Neutrophil (primary cell): Measurements from ENCODE around the gene KPNA4.

Experiments
- H3K27ac ChIP-seq: fragments of 200-600 bp; sonication (generic); 2 replicates; pipeline ENCODE4 v1.5.1; 2016; ENCODE audit warnings: mild to moderate bottlenecking, moderate library complexity
- H3K27me3 ChIP-seq: fragments of 200-600 bp; sonication (generic); 2 replicates; pipeline ENCODE4 v1.6.0; 2016; ENCODE audit warnings: mild to moderate bottlenecking
- H3K36me3 ChIP-seq: fragments of 200-600 bp; sonication (generic); 2 replicates; pipeline ENCODE4 v1.5.1; 2017
- H3K4me1 ChIP-seq, 2 experiments: fragments of 200-600 bp in 1 of 2; sonication (generic) in 1 of 2; 1 replicate in 1 of 2; 2 replicates in 1 of 2; pipeline versions ENCODE4 v1.5.1 to v1.6.1; 2013 to 2016; ENCODE audit warnings: low read depth in 1 of 2, low read length in 1 of 2, mild to moderate bottlenecking in 1 of 2, moderate library complexity in 1 of 2; ENCODE audit not compliant: control insufficient read depth in 1 of 2, insufficient read depth in 1 of 2
- H3K4me3 ChIP-seq, 2 experiments: fragments of 200-600 bp in 1 of 2; sonication (generic) in 1 of 2; 1 replicate in 1 of 2; 2 replicates in 1 of 2; pipeline ENCODE4 v1.5.1; 2013 to 2016; ENCODE audit warnings: low read depth in 1 of 2, low read length in 1 of 2, mild to moderate bottlenecking in 1 of 2, moderate library complexity in 1 of 2
- H3K9me3 ChIP-seq: fragments of 200-600 bp; sonication (generic); 2 replicates; pipeline ENCODE4 v1.5.1; 2016
- TF ChIP-seq, protein P1 (sequence below): fragments of 200-600 bp; sonication (generic); IDR thresholded peaks from 2 replicates; pipeline ENCODE4 v1.5.1; 2016; ENCODE audit warnings: antibody characterized with exemption

Gene KPNA4

GRCh38 chr3:160545504-160545871 lies 19.9 kb downstream of the KPNA4 start:
- Histone ChIP-seq H3K27ac (peak overlapping the region; percentile 5), H3K4me1 (peaks cover 19 to 21% of the 10 kb centered on the region in 2 experiments), H3K36me3 (no peaks in the 10 kb centered on the region), H3K9me3 (no peaks in the 10 kb centered on the region), H3K27me3 (no peaks in the 10 kb centered on the region), H3K4me3 (no peak overlapping the region)
- TF ChIP-seq, protein P1, sequence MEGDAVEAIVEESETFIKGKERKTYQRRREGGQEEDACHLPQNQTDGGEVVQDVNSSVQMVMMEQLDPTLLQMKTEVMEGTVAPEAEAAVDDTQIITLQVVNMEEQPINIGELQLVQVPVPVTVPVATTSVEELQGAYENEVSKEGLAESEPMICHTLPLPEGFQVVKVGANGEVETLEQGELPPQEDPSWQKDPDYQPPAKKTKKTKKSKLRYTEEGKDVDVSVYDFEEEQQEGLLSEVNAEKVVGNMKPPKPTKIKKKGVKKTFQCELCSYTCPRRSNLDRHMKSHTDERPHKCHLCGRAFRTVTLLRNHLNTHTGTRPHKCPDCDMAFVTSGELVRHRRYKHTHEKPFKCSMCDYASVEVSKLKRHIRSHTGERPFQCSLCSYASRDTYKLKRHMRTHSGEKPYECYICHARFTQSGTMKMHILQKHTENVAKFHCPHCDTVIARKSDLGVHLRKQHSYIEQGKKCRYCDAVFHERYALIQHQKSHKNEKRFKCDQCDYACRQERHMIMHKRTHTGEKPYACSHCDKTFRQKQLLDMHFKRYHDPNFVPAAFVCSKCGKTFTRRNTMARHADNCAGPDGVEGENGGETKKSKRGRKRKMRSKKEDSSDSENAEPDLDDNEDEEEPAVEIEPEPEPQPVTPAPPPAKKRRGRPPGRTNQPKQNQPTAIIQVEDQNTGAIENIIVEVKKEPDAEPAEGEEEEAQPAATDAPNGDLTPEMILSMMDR, result no peak

DNA sequence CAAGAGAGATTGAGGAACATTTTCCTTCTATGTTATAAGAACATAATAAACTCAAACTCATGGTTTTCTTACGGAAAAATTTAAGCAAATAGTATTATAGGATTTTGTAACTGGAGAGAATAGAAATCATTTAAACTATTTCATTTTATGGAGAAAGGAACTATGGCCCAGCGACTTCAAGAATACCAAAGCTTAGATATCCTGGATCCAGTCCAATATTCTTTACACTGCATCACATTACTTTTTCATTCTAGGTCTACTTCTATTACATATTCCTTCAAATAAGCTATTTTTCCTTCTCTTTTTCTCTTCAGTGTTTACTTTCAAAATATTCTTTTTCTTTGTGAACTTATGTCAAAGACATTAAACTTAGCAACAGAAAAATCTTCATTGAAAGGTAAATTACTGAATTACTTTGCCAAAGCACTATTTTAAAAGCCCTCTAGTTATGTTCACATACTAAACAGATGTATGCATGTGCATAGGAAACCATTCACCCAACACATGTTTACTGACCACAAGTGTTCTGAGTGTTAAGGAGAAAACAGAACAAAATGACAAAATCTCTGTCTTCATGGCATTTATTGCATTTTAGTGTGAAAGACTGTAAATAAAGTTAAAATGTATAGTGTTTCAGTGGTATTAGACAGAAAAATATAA lies 20.4 kb downstream of the KPNA4 start:
- TF ChIP-seq, protein P1, result no peak
- Histone ChIP-seq H3K27me3 (no peaks in the 10 kb centered on the region), H3K4me1 (peaks cover 16 to 19% of the 10 kb centered on the region in 2 experiments), H3K9me3 (no peaks in the 10 kb centered on the region), H3K4me3 (no peak overlapping the region), H3K36me3 (no peaks in the 10 kb centered on the region), H3K27ac (peak overlapping the region; percentile 5)

- Histone ChIP-seq H3K9me3 (no peaks in the 10 kb centered on the region), H3K27me3 (no peaks in the 10 kb centered on the region), H3K36me3 (peaks cover under 1% of the 10 kb centered on the region), H3K4me3 (no peak overlapping the region), H3K27ac (no peak overlapping the region), H3K4me1 (no peaks in the 10 kb centered on the region)
- TF ChIP-seq, protein P1, result no peak
Observed at GRCh38 chr3:160540551-160540950, 24.8 kb downstream of the KPNA4 start.

- Histone ChIP-seq H3K9me3 (no peaks in the 10 kb centered on the region), H3K4me1 (no peaks in the 10 kb centered on the region), H3K27ac (no peak overlapping the region), H3K4me3 (no peak overlapping the region), H3K36me3 (peaks cover 17% of the 10 kb centered on the region), H3K27me3 (no peaks in the 10 kb centered on the region)
- TF ChIP-seq, protein P1, result no peak
Observed at GRCh38 chr3:160538895-160539294, 26.5 kb downstream of the KPNA4 start.

DNA sequence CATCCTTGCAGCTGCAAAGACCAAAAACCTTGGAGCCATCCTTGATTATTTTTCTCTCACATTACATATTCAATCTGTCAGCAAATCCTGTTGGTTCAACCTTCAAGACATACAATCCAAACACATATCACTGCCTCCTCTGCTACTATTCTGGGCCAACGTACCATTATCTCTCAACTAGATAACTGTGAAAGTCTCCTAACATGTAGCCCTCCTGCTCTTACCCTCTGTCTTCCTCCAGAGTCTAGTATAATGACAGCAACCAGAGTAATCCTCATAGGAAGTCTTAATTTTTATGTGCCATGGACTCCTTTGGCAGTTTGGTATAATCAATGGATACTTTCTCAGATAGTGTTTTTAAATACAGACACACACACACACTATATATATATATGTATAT lies 27.6 kb downstream of the KPNA4 start:
- no peaks in the 10 kb centered on the region for H3K27me3 ChIP-seq
- no peaks in the 10 kb centered on the region for H3K4me1 ChIP-seq
- H3K36me3 ChIP-seq, result peaks cover 24% of the 10 kb centered on the region
- no peak overlapping the region for H3K4me3 ChIP-seq
- H3K9me3 ChIP-seq, result no peaks in the 10 kb centered on the region
- TF ChIP-seq, protein P1, result no peak
- no peak overlapping the region for H3K27ac ChIP-seq
